ENCODE data around the gene CFAP65.

CFAP65 gene

GRCh38 chr2:218988650-218989049, 52.7 kb downstream of the CFAP65 start:
- no peak for DNase-seq

- DNase-seq, result no peak
Measured at GRCh38 chr2:218988164-218988563, 53.2 kb downstream of the CFAP65 start.

GRCh38 chr2:218986148-218986761, 55.1 kb downstream of the CFAP65 start:
- no peak for DNase-seq

- no peak for DNase-seq
Measured at GRCh38 chr2:218985325-218986091, 55.8 kb downstream of the CFAP65 start.

GRCh38 chr2:218985021-218985324, 56.3 kb downstream of the CFAP65 start, which contains the start of gene FEV:
TSS of gene FEV (minus strand) at chr2:218985184. CDS start at chr2:218985075, 109 bp downstream.
- DNase-seq, result no peak

- DNase-seq, result no peak
Measured at GRCh38 chr2:218984239-218985020, 56.9 kb downstream of the CFAP65 start.

- no peak for DNase-seq
Measured at GRCh38 chr2:218983934-218984238, 57.4 kb downstream of the CFAP65 start.

GRCh38 chr2:218983263-218983933, 57.9 kb downstream of the CFAP65 start:
- DNase-seq, result no peak

- DNase-seq, result no peak
Measured at GRCh38 chr2:218982586-218983262, 58.6 kb downstream of the CFAP65 start.

- DNase-seq, result no peak
Measured at GRCh38 chr2:218981881-218982585, 59.3 kb downstream of the CFAP65 start.

GRCh38 chr2:218981390-218981880, 59.9 kb downstream of the CFAP65 start:
- peak; percentile 62 for DNase-seq

GRCh38 chr2:218980735-218981389, 60.5 kb downstream of the CFAP65 start:
- peak; percentile 72 for DNase-seq

- peak; percentile 92 for DNase-seq
Measured at GRCh38 chr2:218979846-218980734, 61.2 kb downstream of the CFAP65 start.

GRCh38 chr2:218975060-218975777, 66.1 kb downstream of the CFAP65 start:
- no peak for DNase-seq

GRCh38 chr2:218970894-218971293, 70.4 kb downstream of the CFAP65 start:
- DNase-seq, result no peak

- no peak for DNase-seq
Measured at GRCh38 chr2:218964041-218964771, 77.1 kb downstream of the CFAP65 start.

- no peak for DNase-seq
Measured at GRCh38 chr2:218963601-218964000, 77.7 kb downstream of the CFAP65 start.

- DNase-seq, result peak; percentile 88
Measured at GRCh38 chr2:218962859-218963492, 78.3 kb downstream of the CFAP65 start.

Data from NCI-H1694 treated with DMSO at 0.1 percent for 48 hours (cell line).